NOMO-1 treated with dmso at 0.1 percent for 144 hours (cell line): ENCODE data around the gene PCDHA8.
"Not testable (repeated sequence)": the region's sequence is repeated elsewhere in the genome, so short reads cannot be mapped to it uniquely, and the experiment has no call there.

Source experiments
- DNase-seq: peaks from one replicate; lab custom pipeline; 2025; ENCODE audit not compliant: unreplicated experiment; lab: John Stamatoyannopoulos, UW

The PCDHA8 gene

DNA sequence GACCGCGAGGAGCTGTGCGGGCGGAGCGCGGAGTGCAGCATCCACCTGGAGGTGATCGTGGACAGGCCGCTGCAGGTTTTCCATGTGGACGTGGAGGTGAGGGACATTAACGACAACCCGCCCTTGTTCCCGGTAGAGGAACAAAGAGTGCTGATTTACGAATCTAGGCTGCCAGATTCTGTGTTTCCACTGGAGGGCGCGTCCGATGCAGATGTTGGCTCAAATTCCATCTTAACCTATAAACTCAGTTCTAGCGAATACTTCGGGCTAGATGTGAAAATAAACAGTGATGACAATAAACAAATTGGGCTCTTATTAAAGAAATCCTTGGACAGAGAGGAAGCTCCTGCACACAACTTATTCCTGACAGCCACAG lies 12.6 kb upstream of the PCDHA8 start:
- DNase-seq = no peak

GRCh38 chr5:140829511-140830501 lies 11.2 kb upstream of the PCDHA8 start:
- not testable (repeated sequence) for DNase-seq

DNA sequence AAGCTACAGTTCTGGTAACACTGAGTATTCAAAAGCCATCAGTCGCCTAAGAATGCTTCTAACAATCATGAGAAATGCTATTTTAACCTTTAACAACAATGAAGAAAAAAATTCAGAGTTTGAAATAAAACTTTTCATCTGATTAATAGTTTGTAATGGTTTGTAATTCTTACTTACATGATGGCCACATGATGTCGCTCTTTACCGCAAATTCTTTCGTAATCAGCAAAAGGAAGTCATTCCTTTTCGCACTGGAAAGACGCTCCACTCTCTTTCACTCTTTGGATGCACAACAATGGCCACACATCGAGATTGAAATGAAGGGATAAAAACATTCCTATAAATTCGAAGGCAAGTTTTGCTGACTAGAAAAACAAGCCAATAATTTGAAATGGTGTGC lies 7.0 kb upstream of the PCDHA8 start, which contains the start of gene PCDHA7:
TSS of gene PCDHA7 (plus strand) at position 277 of the 400 bp plus-strand sequence. CDS start at position 392, 115 bp downstream.
- DNase-seq = no peak

- DNase-seq = not testable (repeated sequence)
Observed at GRCh38 chr5:140834439-140835008, 6.5 kb upstream of the PCDHA8 start.

- DNase-seq = no peak
Observed at GRCh38 chr5:140835622-140836510, 5.1 kb upstream of the PCDHA8 start.

DNA sequence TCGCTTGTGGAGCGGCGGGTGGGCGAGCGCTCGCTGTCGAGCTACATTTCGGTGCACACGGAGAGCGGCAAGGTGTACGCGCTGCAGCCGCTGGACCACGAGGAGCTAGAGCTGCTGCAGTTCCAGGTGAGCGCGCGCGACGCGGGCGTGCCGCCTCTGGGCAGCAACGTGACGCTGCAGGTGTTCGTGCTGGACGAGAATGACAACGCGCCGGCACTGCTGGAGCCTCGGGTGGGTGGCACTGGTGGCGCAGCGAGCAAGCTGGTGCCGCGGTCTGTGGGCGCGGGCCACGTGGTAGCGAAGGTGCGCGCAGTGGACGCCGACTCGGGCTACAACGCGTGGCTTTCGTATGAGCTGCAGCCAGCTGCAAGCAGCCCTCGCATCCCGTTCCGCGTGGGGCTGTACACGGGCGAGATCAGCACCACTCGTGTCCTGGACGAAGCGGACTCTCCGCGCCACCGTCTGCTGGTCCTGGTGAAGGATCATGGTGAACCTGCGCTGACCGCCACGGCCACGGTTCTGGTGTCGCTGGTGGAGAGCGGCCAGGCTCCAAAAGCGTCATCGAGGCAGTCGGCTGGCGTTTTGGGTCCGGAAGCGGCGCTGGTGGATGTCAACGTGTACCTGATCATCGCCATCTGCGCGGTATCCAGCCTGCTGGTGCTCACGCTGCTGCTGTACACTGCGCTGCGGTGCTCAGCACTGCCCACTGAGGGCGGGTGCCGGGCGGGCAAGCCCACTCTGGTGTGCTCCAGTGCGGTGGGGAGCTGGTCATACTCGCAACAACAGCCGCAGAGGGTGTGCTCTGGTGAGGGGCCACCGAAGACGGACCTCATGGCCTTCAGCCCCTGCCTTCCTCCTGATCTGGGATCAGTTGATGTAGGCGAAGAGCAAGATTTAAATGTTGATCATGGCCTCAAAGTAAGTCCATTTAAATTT lies 2.1 kb downstream of the PCDHA8 start:
- DNase-seq = no peak

DNA sequence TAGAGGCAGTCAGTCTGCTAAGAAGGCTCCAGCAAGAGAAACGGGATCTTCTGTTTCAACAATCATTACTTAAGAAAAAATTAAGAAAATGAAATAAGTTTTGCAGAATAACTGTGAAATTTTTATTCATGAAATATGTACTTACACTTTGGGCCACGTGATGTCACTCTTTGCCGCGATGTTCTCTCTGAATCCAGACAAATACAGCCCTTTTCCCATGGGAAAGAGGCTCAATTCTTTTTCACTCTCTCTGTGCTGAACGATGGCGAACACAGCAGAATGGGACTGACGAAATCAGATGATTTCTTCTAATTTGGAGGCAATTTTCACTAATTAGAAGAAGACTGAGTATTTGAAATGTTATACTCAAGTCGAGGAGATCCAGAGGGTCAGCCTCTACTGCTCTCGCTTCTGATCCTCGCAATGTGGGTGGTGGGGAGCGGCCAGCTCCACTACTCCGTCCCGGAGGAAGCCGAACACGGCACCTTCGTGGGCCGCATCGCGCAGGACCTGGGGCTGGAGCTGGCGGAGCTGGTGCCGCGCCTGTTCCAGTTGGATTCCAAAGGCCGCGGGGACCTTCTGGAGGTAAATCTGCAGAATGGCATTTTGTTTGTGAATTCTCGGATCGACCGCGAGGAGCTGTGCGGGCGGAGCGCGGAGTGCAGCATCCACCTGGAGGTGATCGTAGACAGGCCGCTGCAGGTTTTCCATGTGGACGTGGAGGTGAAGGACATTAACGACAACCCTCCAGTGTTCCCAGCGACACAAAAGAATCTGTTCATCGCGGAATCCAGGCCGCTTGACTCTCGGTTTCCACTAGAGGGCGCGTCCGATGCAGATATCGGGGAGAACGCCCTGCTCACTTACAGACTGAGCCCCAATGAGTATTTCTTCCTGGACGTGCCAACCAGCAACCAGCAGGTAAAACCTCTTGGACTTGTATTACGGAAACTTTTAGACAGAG lies 7.4 kb downstream of the PCDHA8 start, which contains the start of gene PCDHA9:
TSS of gene PCDHA9 (plus strand) at position 244 of the 964 bp plus-strand sequence. CDS start at position 358, 114 bp downstream.
- DNase-seq = not testable (repeated sequence)

- not testable (repeated sequence) for DNase-seq
Observed at GRCh38 chr5:140849831-140850634, 9.0 kb downstream of the PCDHA8 start.

- no peak for DNase-seq
Observed at GRCh38 chr5:140855772-140856674, 15.0 kb downstream of the PCDHA8 start, which contains the start of gene PCDHA10. PCDHA10 (plus strand) TSS chr5:140855897; CDS start chr5:140856049, 152 bp downstream.

GRCh38 chr5:140857177-140857986 lies 16.4 kb downstream of the PCDHA8 start:
- DNase-seq = no peak

DNA sequence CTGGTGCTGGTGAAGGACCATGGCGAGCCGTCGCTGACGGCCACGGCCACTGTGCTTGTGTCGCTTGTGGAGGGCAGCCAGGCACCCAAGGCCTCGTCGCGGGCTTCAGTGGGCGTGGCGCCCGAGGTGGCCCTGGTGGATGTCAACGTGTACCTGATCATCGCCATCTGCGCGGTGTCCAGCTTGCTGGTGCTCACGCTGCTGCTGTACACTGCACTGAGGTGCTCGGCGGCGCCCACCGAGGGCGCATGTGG lies 16.9 kb downstream of the PCDHA8 start:
- DNase-seq = no peak

DNA sequence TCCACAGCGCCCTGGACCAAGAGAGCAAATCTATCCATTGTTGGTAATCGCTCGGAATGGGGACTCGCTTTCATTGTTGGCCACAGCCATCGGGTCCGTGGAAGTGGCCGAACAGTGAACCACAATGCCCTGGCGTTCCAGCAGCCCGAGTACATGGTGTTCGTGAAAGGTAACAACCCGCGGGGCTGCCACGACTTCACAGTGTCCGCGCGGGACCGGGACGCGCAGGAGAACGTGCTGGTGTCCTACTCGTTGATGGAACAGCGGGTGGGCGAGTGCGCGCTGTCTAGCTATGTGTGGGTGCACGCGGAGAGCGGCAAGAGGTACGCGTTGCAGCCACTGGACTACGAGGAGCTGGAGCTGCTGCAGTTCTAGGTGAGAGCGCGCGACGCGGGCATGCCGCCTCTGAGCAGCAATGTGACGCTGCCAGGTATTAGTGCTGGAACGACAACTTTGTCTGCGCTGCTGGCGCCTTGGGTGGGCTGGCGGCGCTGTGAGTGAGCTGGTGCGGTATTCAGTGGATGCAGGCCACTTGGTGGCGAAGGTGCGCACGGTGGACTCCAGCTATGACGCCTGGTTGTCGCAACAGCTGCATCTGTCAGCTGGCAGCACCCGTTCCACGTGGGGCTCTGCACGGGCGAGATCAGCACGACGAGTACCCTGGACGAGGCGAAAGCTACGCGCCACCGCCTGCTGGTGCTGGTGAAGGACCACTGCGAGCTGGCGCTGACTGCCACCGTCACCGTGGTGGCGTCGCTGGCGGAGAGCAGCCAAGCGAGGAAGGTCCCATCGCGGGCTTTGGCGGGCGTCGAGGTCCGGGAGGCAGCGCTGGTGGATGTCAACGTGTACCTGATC lies 21.7 kb downstream of the PCDHA8 start:
- no peak for DNase-seq

- DNase-seq = no peak
Observed at GRCh38 chr5:140868721-140869554, 28.0 kb downstream of the PCDHA8 start, which contains the start of gene PCDHA11. PCDHA11 (plus strand) TSS chr5:140868957; CDS start chr5:140869104, 147 bp downstream.

GRCh38 chr5:140869555-140869886 lies 28.5 kb downstream of the PCDHA8 start:
- DNase-seq = no peak
